ENCODE results near the gene CTNND2.
A peak's percentile ranks its signal among the peaks of the same experiment; 100 is the strongest.
"Not testable (repeated sequence)": the region's sequence is repeated elsewhere in the genome, so short reads cannot be mapped to it uniquely, and the experiment has no call there.

The CTNND2 gene

DNA sequence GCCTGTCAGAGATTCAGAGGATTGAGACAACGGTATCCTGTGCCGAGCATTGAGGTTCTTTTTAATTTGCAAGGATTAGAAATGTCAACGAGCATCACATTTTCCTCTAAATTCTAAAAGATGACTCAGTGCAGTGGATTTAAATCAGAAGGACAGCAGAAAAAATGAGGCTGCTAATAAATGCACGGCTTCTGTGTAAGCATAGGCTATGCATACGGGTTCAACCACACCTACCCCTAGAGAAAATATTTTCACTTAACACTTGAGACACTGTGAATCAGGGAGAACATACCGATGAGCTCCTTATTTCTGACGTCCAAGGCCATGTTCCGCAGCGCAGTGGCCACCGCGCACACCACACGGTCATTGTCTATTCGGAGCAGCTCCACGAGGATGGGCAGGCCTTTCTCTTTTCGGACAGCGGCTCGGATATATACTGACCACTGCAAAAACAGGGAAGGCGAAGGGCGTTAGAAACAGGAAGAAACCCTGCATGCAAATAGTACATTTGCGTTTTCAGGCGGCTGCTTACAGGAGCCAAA lies 821.8 kb downstream of the CTNND2 start:
- no peak for DNase-seq (ENCODE audit: low spot score)

DNA sequence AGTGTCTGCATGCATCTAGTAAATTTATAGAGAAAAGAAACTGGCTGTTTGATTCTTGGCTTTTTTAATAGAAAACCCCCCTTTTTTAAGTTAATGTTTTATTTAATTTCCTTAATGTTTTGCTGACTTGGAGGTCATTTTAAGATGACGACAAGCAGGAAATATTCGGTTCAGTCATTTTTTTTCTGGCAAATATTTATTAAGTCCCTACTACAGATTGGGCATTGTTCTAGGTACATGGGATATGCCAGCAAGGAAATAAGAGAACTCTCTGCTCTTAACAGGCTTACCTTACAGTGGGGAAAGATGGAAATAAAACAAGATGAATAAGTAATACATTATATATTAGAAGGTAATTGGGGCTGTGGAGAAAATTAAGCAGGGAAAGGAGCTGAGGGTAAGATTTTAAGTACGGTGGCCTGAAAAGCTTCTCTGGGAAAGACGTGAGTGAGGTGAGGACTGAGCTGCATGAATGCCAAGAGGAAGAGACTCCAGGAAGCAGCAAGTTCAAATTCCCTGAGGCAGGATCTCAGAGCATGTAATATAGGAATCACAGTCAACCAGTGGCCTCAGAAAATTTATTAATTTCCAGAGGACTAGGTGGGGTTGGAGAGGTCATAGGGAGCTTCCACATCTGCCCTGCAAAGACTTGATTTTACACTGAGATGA lies 827.2 kb downstream of the CTNND2 start:
- DNase-seq (ENCODE audit: low spot score) = no peak

DNA sequence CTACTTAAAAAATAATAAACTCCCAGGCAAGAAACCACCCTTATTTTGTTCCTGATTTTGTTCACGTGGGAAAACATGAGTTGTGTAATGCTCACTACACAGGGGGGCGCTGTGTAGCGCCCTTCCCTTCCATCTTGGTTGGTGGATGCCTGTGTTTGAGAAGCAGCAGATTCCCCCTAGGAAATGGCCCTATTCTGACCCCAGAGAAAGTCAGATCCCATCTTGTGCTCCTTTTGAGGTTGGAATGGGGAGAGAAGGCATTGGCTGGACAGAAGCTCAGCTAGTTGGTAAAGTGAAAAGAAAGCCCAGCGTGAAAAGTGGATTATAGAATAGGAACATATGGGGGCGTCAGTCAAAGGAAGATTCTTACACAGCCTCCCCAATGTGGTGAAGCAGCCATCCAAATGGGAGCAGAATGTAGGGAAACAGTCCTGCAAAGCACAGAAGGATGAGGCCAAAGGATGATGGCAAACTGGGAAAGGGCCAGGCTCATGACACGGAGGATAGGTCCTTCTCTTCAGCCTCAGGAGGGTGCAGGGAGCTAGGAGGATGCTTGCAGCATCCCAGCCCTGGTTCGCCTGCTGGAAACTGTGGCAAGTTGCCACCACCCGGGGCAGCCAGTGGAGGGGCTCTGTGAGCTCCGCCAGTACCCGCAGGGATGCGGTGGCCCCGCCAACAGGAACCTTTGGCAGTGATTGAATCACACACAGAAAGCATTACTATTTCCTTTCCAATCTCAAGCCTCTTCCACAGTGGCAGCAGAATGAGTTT lies 829.0 kb downstream of the CTNND2 start:
- DNase-seq (ENCODE audit: low spot score) = peak; percentile 13

DNA sequence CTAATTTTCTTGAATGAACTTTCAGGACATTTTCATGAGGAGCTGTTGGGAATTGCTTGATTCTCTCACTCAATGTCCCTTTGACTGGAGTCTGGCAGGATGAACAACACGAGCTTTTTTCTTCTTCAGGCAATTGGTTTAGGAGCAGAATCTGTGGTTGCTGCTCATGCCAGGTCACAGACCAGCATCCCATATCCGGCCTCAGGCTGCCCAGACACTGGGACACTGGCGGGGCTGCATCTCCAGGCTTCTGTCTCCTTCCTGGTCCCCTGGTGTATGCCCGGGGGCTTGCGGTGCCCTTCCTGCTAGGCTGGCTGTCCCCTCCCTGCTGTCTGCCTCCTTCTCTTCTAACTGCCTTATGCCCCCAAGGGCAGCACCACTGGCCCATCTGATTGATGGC lies 831.7 kb downstream of the CTNND2 start:
- no peak for DNase-seq (ENCODE audit: low spot score)

DNA sequence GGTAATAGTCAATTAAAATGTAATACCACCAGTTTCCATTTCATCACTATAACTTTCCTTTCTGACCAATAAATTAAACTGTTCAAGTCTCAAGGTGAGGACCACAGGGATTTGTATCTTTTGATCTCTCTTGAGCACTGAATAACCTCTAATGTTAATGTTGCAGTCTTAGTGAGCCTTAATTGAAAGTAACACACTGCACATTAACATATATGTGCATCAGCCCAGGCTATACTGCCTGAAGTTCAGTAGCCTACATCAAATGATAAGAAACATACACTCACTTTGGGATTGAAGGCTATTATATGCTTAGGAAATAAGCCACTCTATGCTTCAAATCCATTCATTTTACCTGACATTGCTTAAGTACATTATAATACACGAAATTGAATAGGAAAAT lies 832.2 kb downstream of the CTNND2 start:
- DNase-seq (ENCODE audit: low spot score) = no peak

DNA sequence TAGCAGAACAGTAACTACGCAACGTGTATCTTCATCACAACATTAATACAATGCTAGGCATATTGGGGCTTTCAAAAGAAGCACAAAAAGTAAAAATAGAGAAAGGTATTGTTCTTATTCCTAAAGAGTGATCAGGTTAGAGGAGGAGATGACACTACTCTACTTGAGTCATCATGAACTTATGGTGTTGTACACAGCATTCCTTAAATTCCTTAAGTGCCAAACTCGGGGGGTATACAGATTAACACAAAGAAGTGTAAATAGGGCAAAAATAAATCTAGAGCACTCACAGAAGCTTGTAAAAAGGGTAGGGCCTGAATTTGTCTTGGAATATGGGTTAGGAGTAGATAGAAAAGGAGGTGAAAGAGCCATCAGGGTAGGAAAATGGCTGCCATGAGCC lies 835.2 kb downstream of the CTNND2 start:
- no peak for DNase-seq (ENCODE audit: low spot score)

DNA sequence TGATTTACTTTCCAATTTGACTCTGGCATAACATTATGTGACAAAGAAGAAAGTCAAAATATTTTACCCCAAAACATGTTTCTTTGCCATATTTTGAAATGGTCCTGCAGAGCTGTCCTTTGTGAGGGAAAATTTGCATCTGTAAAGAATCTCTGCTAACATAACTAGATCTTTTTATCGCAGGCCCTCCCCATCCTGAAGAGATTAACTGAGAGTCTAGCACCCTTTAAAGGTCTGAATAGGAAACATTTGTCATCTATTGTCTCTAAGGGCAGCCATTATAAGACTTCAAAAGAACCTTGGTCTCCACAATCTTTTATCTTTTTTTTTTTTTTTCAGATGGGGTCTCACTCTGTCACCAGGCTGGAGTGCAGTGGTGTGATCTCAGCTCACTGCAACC lies 838.5 kb downstream of the CTNND2 start:
- DNase-seq (ENCODE audit: low spot score) = not testable (repeated sequence)

DNA sequence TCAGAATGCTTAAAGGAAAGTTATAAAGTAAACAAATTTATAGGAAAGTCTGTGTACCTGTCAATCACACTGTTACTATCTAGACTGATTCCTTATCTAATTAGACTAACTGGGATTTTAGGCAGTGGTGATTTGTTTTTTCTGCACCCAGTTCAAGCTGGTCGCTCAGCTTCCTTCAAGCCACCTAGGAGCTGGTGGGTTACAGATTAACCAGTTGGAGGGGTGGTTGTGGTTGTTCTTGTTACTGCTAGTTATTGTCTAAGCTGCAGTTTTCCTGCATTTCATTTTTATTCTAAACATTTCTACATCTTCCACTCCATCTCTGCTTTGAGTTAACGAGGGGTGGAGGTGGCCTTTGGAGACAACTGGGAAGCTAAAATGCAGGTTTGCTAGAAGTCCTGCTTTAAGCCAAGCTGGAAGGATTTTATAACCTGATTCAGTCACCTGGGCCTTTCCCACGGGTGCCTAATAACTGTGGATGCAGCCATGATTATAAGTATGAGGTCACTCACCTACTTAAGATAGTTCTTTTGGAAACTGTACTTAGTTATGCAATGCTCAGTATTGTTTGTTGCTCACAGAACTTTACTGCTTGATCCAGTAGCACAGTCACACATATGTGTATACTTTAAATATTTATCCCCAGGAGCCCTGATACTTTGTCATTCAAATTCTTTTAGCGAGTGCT lies 839.3 kb downstream of the CTNND2 start:
- DNase-seq (ENCODE audit: low spot score) = no peak

DNA sequence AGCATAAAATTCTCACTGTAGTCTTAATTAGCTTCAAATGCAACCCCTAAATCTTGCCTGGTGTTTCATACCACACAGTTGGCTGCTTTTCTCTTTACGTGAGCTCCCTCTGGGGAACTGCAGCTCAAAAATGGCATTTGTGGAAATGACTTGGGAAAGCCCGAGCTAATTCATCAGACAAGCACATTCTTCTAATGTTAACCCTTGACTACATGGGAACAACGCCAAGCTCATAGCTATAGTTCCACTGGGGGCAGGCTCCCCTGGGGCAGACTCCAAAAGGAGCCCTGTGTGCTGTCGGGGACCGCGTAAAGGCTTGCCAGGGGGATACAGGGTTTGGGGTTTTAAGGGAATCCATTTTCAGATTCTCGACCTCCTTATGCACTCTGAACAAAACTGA lies 841.8 kb downstream of the CTNND2 start:
- no peak for DNase-seq (ENCODE audit: low spot score)

DNA sequence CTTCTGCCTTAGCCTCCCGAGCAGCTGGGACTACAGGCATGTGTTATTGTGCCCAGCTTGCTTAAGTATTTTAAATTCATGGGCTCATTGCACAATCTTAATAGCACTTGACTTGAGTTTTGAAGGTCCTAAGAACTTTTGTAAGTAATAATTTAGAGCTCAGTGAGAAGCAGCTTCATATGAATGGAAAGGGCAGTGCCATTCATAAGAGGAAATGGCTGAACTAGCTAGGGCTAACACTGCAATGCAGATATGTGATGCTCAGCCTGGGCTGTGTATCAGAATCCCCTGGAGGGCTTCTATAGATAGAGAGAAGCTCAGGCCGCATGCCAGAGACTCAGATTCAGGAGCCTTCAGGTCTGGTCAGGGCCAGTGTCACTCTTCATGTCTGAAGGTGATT lies 847.7 kb downstream of the CTNND2 start:
- DNase-seq (ENCODE audit: low spot score) = no peak

DNA sequence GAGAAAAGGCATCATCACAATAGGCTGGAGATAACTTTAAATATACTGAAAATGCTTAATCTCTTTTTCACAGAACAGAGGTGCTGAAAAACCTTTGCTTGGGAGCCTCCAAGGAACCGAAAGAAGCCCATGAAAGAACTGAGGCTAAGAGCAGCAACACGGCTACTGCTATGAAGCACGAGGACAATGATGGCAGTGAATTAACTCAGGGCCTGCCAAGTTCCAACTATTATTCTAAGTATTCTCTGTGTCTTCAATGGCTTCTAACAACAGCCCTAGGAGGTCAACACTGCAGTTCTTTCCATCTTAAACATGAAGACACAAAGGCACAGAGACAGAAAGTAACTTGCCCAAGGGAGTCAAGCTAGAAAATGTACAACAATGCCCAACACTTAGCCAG lies 850.2 kb downstream of the CTNND2 start:
- DNase-seq (ENCODE audit: low spot score) = no peak

DNA sequence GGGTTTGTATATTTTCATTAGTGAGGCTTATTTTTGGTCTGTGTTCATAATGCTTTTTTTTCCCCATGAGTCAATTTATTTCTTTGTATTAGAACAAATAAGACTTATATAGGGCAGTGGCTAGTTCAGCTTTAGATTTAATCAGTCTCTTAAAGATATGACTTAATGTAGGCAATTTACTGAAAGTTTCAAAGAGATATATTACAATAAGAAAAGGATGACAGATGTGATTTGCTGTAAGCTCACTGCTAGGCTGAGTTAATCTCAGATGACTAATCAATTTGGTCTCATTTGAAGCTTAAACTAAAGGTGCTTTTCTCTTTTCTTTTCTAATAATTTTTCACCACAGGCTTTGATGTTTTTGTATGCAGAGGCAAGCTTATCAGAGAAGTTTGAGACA lies 851.4 kb downstream of the CTNND2 start:
- DNase-seq (ENCODE audit: low spot score) = no peak

DNA sequence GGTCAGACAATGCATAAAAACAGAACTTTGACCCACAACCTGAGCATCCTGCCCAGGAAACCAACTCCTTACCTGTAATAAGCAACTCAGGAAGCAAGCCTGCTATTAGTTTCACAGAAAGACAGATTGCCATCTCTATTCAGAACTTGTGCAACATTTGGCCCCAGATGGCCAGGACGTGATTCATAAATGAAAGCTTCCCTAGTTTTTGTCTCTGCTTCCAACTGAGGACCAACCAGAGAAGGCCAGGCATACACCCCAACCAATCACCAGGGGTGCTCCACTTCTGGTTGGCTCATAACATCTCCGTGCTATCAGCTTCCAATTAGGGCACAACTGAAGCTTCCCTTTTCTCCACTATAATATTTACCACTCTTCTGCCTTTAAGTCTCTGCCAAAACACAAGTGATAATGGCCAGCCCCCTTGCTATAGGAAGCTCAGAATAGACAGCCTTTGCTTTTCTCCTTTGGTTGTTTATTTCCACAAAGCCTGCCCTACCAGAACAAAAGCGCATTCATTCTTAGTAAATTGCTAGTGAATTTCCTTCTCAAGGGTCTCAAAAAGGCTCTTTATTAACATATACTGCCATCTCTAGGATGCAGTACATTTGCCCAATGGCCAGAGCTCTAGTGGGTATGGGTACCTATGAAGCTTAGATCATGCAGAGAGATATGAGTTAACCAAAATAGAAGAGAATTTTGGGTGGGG lies 853.5 kb downstream of the CTNND2 start:
- DNase-seq (ENCODE audit: low spot score) = no peak

DNA sequence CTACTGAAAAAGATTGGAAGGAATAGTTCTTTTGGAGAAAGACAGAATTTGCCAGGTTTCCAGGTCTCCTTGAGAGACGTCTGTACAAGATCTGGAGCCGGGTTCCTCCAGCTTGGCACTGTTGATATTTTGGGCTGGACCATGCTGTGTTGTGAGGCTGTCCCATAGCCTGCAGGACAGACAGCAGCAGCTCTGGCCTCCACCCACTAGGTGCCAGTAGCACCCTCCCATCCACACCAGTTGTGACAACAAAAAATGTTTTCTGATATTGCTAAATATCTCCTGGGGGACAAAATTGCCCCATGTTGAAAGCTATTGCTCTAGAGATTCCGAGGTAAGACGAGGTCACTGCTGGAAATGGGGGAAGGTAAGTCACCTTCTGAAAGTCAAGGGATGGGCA lies 855.5 kb downstream of the CTNND2 start:
- DNase-seq (ENCODE audit: low spot score) = no peak

DNA sequence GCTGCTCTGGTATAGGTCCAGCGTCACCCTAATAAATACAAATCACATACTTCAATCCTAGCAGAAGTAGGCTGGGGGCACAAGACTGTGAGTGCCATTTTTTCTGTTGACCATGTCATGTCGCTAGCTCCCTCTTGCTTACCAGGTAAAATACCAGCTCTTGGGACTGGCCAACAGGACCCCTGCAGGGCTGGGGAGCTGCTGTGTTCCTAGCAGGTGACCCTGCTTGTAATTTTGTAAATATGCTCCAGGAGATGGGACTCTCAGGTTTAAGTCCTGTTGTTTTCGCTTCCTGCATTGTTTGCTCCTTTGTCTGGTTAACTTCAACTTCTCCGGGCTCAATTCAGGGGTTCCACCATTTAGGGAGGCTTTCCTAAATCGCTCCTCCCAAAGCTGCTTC lies 856.6 kb downstream of the CTNND2 start:
- DNase-seq (ENCODE audit: low spot score) = no peak

DNA sequence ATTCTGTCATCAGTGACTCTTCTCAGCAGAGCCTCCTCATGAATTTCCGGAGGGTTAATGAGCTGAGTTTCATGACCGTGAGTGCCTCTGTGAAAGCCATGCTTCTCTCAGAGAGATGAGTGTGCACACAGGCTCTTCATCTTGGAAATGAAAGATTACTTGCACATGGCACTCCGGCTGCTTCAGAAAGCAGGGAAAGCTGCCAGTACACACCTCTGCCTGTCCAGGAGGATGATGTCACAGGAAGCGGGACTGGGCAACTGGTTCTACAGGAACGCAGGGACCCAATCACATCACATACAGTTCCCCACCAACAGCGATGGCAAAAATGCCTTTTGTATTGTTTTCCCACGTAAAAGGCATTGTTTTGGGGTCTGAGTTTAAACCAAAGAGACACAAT lies 857.2 kb downstream of the CTNND2 start:
- DNase-seq (ENCODE audit: low spot score) = no peak

DNA sequence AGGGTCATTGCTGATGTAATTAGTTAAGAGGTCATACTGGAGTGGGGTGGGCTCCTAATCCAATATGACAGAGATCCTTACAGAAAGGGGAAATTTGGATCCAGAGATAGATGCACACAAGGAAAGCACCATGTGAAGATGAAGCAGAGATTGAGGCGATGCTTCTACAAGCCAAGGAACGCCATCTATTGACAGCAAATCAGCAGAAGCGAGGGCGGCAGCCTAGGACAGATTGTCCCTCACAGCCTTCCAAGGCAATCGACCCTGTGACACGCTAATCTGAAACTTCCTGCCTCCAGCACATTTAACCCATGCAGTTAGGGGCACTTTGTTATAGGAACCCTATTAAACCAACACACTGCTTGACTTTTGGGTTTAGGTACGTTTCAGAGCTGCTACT lies 858.1 kb downstream of the CTNND2 start:
- DNase-seq (ENCODE audit: low spot score) = no peak

DNA sequence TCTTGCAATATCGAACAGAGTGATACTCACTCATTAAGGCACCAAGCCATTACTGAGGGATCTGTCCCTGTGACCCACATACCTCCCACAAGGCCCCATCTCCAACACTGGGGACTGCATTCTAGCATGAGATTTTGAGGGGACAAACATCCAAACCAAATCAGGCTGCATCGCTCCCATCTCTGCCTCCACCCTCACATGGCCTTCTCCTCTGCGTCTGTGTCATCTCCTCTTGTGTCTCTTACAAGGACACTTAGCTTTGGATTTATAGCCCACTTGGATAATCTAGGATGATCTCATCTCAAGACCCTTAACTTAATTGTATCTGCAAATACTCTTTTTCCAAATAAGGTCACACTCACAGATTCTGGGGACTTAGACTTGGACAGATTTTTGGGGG lies 858.8 kb downstream of the CTNND2 start:
- DNase-seq (ENCODE audit: low spot score) = no peak

DNA sequence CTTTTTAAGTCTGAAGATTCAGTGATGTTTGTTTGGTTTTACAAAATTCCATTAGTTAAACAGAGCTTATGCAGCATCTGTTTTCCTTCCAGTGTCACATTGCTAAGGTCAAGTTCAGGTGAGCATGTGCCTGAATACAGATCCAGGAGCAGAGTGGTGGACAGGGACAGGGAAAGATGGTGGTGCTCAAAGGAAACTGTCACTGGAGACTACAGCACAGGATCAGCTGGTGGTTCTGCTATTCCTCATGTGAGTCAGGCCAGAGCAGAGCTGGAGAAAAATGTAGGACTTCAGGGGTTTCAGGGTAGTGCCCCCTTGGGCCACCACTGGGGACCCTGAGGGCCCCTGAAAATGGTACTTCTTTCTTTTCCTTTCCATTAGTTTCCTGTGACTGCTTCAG lies 859.7 kb downstream of the CTNND2 start:
- no peak for DNase-seq (ENCODE audit: low spot score)

DNA sequence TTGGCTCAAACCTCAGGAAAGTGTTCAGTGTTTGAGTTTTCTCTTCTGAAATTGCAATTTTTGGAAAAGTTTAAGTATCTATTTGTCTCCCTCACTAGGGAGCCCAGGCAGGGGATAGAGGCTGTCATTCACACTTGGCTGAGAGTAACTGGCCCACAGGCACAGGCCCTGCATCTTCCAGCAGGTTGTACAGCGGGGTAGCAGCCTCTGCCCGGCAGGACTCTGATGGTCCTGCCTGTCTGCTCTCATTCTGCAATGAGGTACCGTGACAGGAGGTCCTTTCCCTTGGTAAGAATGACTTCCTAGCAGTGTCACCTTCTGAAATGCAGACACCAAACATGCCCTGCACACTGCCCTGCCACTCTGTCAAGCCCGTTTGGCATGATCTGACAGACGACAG lies 860.4 kb downstream of the CTNND2 start:
- DNase-seq (ENCODE audit: low spot score) = no peak

DNA sequence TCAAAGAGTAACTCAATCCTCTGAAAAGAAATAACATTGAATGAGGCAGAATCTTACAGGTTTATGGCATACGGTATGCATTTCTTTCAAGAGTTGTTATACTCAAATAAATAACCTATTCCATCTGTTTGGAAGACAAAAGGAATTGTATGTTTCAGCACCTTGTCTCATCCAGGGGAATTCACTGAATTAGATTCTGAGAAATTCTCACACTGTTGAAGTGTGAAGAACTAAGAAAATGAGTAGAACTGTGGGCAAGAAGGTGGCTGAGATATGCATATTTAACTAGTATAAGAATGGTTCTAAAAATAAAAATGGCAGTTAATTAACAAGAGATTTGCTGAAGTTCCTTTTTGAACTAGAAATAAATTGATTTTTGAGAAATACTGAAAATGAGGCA lies 863.9 kb downstream of the CTNND2 start:
- DNase-seq (ENCODE audit: low spot score) = no peak

DNA sequence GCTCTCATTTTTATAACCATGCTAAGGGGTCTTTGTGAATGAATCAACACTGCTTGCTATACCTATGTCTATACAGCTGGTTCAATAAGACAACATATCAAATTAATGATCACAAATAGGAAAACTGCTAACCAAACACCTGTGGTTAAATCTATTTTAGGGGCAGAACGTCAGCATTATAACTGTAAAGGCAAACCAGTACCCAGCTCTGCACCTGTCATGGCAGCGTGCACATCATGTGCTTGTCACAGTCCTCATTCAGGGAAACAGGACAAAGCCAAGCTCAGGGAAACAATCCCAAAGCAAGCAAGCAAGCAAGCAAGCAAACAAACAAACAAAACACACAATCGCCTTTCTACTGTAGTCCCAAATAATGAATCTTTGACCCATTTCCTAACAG lies 865.5 kb downstream of the CTNND2 start:
- DNase-seq (ENCODE audit: low spot score) = no peak

DNA sequence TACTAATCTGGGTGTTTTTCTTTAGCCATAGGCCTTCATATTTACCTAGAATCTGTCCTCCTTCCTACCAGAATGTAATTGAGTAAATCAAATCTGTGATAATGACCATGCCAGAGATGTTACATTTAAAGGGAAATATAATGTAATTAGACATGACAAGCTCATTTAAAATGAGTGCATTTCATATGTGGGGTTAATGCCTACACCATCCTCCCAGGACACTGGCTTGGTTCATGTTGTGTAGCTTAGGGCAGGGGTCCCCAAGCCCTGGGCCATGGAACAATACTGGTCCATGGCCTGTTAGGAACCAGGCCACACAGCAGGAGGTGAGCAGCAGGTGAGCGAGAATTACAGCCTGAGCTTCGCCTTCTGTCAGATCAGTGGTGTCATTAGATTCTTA lies 866.3 kb downstream of the CTNND2 start:
- no peak for DNase-seq (ENCODE audit: low spot score)
